HTR-8/SVneo (cell line): ENCODE data around the gene TMPRSS7.

Experiments
- DNase-seq: peaks from one replicate; pipeline ENCODE4 v3.0.0; 2011; ENCODE audit warnings: low spot score, mixed read lengths; ENCODE audit not compliant: insufficient read length
- FAIRE-seq: peaks from 2 replicates; lab custom pipeline; 2011; peaks lifted over from hg19 to GRCh38; lab: Jason Lieb, UNC

The TMPRSS7 gene

DNA sequence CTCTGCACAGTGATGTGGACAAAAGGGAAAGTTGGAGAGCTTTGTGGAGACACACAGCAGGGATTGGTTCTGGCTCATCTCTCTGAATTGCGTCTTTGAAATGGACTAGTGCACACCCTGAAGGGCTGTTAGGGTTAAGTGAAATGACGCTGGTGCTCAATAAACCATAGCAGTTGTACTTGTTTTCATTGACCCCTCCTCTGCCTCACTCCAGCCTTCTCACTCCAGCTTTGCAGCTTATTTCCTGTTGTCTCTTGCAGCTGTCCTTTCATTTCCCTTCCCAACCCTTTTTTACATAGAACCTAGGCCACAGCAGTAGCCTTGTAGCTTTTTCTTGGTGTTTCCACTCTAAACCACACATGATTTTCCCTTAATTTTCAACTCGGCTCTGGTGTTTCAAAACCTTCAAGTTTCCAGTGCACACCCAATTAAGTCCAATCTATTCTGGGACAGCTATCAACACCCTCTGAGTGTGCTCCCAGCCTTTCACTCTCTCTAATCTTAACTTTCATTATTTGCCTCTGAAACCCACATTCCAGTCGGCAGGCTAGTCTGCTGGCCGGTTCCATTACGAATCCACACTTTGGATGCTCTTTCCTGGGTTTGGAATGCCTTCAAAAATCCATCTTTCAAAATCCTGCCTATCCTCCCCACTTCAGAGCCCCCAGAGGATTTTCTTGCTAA, 58.1 kb downstream of the TMPRSS7 start:
- FAIRE-seq: no peak

DNA sequence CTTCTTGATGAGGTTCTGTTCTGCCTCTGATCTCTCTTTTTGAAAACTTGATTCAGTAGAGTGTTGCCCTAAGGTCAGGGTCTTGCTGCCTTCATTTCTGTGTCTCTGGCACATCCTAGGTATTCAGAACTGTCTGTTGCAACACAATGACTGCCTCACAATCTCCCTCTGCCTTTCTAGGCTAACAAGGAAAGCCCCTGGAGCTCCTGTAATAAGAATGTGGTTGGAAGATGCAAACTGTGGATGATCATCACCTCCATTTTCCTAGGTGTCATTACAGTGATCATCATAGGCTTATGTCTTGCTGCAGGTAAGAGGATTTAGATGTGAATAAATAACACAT, 58.6 kb downstream of the TMPRSS7 start:
- DNase-seq (no peak), FAIRE-seq (no peak)

More for the DNA sequence above, 58.1 kb downstream of the TMPRSS7 start:
- no peak for DNase-seq

DNA sequence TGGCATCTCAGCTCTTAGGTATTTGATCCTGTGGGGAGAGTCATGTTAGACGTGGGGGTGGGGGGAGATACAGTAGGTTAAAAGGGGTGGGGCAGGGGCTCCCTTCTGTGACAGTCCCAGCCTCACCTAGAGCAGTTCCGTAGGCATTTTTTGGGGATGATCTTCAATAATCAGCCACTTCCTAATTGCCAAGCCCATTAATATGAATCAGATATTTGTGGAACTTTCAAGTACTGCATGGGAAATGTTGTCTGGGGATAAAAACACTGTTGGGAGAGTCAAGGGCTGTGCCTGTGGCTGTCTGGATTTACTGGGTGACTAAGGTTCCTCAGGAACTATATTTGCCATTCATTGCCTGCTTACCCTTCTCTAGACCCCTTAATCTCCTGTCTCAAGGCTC, 61.2 kb downstream of the TMPRSS7 start:
- no peak for FAIRE-seq
- no peak for DNase-seq

DNA sequence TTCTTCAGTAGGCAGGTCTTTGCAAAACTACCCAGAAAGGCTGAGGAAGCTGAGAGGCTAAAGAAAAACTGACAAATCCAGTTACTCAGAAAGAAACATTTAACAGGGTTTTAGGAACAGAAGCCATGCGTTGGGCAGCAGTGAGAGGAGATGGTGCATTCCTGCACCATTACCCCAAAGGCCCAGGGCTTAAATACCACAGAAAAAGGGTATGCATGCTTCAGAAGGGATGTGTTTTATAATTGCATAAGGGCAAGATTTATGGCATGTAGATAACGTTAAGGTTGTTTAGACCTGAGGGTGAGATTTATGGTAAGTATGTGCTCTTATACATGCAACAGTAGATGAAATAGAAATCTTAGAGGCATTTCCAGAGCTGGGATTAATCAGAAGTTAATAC, 61.6 kb downstream of the TMPRSS7 start:
- DNase-seq (no peak), FAIRE-seq (no peak)

DNA sequence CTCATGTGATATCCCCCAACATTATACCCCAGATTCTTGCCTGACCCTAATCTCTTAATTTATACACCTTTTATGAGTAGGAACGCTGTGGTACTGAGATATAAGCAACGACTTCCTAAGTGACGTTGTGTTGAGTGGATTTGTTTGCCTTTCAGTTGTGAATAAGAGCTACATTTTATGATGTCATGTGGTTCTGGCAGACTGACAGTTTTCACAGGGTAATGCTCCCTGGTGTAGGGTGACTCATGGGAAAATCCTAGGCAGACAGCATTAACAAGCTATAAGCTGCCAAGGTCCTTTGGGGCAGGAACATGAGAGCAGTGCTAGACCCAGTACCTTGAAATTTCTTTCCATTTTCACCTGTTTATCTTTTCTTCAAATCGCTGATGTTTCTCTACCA, 62.8 kb downstream of the TMPRSS7 start:
- FAIRE-seq: peak; percentile 77
- DNase-seq: peak; percentile 79

DNA sequence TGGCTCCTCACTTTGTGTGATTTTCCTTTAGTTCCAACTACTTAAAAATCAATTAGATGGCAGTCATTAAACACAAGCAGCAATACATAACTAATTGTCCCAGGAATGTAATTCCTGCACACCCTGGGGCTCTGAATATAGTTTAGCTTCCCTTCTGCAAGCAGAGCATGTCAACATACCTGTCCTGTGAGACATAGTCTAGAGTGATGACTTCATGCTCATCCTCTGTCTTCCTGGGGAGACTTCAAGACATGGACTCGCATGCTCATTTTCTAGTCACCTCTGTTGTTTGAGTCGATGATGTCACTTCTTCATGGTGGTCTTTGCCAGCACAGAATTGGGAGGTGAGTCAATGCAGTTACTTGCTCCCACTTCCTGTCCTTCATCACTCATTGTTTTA, 67.4 kb downstream of the TMPRSS7 start:
- peak; percentile 74 for FAIRE-seq

DNA sequence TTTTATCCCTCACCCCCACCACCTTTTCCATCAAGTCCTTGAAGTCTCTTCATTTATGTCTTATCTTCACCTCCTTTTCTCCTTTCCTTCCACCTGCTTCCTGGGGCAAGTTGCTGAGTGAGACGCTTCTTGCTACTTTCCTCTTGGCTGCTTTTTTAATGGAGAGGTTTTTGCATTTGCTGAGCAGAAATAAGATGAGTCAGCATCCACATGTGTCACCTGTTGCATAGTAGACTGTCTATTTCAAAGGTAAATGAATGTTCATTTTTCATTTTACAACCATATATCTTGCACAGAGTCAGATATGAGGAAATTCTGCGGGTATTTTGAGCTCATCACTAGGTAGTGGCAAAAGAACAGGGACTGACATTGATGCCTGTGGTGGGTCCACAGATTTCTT, 70.2 kb downstream of the TMPRSS7 start:
- no peak for DNase-seq
- no peak for FAIRE-seq

More for the DNA sequence above, 67.4 kb downstream of the TMPRSS7 start:
- DNase-seq: peak; percentile 37

DNA sequence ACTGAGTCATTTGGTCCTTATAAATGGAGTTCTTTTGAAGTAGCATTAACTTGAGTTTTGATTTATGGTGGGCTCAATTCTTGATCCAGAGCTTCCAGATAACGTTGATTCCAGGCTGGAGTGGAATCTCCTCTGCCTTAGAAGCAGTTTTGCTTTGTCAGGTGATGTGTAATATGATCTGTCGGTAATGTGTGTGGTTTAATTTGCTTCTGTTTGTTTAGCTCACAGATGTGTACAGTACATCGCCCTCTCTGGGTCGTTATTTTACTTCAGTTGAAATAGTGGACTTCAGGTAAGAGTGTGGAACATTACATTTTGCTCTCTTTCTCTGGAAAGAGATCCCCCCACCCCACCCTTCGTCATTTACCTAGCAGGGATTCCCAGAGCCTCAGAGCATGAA, 74.8 kb downstream of the TMPRSS7 start:
- no peak for DNase-seq
- no peak for FAIRE-seq

DNA sequence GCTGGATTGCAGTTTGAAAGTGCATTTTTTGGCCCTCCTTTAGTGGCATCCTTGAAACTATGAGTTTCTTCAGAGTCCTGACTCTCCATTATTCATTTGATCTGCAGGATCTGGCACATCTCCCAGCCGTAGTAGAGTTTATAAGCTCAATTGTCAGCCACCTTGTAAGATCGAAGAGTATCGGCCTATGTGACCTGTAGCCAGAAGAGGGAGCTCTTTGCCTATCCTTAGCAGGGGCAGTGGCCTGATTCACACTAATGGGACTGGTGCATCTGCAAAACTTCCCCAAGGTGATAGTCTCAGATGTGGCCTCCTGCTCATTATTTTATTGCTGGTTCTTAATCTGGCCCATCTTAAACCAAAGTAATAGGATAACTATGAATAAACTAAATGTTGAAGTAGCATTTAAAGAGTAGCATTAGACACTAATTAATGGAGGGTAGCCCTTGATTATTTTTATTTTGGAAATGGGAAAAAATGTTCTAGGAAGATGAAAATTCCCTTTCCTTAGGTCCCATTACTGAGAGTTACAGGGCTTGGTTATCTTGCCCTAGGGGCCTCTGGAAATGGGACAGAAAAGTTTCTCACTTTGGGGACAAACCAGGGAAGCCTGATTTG, 77.4 kb downstream of the TMPRSS7 start:
- DNase-seq (peak; percentile 76), FAIRE-seq (no peak)

DNA sequence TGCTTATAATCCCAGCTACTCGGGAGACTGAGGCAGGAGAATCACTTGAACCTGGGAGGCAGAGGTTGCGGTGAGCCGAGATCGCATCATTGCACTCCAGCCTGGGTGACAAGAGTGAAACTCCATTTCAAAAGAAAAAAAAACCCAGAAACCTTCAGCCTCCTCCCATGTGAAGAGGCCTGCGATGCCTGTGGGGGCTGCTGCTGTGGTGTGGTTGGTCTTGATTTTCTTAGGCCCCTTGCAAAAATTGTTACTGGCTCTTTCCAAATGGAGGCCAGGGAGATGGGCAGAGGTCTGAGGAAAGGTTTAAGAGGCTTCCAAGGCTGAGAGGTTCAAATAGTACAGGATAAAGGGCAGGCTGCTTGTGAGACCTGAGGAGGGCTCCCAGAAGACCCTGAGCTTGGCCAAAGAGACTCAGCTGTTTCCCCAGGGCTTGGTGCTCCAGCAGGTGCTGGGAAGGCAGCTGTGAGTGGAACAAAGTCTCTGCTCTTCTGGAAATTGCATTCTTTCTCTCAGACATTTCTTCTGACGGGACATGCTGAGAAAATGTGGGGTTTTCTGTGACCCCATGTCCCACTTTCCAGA, 80.1 kb downstream of the TMPRSS7 start:
- FAIRE-seq (no peak), DNase-seq (no peak)

DNA sequence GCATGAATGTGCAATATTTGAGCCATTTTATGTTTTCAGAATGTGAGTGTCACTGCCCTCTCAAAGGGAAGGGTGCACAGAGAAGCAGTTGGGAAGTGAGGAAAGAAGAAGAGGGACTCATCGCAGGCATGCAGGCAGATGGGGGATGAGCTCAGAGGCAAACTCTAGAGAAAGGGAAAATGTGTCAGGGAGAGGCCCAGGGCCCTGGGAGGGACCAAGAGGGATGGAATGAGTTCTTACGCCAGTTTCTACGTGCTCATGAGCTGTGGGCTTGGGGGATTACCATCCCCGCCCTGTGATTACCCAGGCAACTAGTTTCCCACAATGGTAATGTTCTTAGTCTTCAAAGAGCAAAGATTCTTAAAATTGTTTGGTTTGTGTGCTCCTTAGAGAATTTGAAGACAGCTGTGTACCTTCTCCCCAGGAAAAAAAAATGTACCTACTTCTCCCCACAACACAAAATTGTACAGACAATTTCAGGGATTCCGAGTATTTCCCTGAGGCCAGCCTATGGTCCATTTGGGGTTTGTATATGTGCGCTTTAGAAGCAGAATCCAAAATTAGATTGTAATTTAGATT, 80.7 kb downstream of the TMPRSS7 start:
- DNase-seq (no peak), FAIRE-seq (no peak)

DNA sequence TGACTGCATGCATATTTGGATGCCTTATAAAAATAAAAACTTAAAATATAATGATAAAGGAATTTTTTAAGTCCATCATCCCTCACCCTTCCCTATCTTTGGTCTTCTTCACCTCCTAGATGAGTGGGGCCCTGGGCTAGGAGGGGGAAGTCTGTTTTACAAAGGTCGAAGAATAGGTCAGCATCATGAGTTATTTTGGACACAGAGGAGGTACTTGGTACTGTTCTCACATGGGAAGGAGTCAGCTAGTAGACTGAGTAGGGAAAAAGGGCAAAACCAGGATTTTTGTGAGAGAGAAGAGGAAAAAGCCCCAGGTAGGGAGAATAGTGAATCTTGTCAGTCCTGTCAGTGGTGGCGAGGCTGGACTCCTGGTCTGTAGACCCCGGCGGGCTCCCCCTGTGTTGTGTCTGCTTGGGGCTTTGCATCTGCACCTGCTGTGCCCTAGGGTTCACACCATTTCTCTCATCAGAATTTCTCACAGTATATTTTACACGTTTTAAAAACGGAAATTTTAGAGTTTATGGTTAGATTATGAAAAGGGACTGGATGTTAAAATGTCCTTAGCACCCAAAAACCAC, 81.4 kb downstream of the TMPRSS7 start:
- FAIRE-seq (no peak), DNase-seq (no peak)

DNA sequence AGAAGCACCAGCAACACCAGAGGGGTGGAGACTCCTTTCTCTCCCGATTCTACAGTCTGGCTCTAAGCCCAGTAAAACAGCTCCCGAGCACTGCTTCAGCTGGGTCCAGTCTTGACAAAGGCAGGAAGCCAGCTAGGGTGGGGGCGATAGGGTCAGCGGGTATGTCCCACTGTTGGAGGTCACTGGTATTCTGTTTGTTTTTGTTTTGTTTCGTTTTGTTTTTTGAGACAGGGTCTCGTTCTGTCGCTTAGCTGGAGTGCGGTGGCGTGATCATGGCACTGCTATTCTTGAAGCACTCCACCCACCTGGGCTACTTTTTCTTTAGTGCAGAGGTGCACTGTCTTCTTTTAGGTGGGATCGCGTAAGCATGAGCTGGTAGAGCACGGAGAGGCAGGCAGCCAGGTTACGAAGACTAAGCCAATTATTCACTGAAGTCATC, 82.2 kb downstream of the TMPRSS7 start:
- no peak for FAIRE-seq

DNA sequence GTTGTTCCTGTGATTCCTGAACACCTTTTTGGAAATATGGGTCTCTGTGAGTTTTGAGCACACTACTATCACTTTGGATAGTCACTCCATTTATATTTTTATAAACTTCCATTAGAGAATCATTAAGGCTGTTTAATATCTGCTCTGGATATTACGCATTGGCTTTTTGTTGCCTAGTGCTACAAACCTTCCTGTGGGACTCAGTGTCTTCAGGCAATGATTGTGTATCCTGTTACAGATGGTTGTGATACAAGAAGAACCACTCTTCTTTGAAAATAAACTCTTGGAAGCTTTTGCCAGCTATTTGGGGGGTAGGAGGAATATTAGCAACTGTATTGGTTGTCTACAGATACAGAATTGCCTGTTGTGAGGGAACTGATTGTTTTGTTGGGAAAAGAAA, 82.9 kb downstream of the TMPRSS7 start:
- DNase-seq: no peak
- no peak for FAIRE-seq

More for the DNA sequence above, 82.2 kb downstream of the TMPRSS7 start:
- DNase-seq: no peak

DNA sequence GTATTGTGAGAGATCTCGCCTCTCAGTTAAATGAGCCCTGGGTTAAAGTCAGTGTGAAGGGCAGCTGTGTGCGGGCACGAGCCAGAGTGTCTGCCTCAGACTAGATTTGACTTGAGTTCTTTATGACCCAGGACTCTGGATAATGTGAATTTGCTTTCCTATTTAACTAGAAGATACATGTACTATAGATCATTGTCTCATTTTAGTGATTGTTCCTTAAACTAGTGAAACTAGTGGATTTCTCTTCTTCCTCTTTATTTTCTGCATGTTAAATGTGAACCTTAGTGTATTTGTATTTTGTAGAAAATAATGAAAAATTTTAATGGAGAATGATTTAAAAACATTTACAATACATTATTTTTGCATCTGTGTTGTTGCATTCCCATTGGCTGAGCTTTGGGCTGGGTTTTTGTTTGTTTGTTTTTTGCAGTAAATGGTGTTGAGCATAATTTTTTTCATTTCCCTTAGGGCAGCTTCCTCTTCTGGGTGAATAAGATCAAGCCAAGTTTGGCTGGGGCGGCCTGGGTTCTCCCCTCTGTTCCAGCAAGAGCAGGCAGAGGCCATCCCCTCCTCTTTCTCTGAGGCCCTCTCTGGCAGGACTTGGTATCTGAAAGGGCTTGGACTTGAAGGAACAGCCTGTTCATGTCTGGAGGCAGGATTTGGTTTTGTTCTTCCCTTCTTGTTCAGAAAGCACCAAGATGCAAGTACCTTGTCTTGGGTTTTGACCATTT, 83.5 kb downstream of the TMPRSS7 start:
- no peak for FAIRE-seq
- no peak for DNase-seq

DNA sequence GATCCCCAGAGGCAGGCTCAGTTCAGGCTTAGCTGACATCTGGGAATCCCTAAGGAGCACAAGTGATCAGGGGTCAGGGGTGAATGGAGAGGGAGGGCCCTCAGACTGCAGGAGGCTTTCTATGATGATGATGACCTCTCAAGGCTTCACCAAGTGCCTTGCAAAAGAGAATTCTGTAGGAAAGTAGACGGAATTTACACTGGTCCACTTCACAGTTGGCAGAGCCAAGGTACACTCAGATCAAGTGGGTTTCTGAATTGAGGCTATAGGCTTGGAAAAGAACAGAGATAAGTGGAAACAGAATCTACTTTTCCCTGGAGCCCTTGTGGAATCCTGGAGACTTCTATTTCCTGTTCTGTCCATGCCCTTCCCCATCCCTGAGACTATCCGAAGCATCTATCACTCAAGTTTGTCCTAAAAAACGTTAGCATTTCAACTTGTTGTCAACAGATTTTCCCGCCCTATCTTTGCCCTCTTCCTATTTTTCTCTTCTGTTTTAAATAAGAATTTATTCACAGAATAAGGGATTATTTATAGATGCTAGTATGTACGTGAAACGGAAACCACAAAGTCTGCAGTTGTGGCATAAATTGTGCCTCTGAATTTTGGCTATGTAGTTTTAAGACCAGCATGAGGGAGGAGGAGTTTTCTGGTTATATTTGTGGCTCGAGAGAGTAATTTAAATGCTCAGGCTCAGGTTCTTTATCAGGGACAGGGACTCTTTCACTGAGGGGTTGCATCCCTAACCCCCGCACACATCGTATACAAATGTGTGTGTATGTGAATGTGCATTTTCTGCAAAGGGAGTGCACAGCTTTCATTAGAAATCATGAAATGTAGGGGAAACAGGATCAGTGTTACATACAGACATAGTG, 85.7 kb downstream of the TMPRSS7 start:
- no peak for DNase-seq
- no peak for FAIRE-seq

DNA sequence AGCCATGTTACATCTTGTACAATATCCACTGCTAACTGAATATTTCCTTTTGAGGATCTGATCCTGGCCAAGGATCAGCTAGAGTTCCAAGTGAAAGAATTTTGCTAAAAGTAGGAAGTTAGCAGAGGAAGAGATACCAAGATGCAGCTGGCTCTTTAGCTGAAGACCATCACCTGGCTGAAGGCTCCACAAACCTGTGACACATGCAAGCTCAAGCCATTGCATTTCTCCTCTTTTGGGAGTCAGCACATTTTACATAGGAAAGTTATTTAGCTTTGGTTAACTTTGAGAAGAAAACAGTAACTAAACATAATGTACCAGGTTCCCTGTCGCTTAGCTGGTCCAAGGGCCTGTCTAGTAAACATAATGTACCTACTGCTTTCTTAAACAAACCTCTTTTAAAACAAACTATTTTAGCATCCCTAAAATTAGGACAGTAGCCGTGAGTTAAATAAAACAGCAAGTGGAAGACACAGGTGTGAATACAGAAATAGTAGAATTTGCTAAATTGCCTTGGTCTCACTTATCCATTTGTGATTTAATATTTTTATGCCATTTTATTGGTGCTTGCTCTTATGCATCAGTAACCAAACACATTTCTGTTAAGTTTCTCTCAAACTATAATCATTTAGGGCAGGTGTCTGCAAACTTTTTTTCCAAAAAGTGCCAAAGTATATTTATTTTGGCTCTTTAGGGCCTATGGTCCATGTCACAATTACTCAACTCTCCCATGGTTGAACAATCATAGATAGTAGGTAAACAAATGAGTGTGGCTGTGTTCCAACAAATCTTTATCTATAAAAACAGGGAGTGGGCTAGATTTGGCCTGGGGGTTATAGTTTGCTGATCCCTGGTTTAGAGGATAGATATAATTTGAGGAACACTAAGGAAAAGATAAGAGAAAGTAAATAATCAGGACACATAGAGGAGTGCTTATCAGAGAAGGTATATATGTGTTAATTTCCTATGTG, 87.3 kb downstream of the TMPRSS7 start:
- FAIRE-seq (no peak), DNase-seq (no peak)

DNA sequence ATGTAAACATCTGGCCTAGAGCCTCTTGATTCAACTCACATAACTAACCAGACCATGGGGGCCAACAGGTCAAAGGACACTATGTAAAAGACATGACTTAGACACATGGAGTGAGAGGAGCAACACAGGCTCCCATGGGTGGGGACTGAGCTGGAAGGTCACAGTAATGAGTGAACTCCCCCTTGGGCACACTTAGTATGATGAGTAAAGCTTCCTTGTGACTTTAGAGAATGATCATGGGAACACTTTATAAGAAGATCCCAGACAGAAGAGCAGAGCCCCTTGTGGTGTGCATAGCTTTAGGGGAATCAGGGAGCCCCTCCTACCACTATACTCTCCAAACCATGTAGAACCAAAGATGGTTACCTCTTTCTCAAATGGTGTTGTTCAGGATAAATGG, 88.3 kb downstream of the TMPRSS7 start:
- no peak for FAIRE-seq
- DNase-seq: no peak
